ENCODE data around the gene GPC6. TPM values are rescaled to one million over a fixed set of nuclear protein-coding genes. Genes with fewer than 3 reads are reported as not detected.

The GPC6 gene
- total RNA-seq, 1 experiment from 2014 or later: not detected

DNA sequence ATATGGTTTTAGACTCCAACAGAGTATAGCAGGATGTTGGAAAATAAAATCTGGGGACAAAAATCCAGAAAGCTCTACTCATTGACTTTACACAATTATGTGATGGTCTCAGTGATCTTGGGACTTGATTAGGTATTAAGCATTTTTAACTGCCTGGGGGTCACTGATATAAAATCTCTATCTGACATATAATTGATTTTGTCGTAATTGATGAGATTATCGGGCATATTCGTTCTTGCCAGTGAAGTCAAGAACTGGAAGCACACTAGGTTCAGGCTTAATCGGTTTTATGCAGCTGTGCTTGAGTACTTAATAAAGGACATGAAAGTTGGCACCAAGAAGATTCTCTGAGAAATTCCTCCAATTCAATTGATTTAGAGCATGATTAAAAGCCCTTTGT lies 862.1 kb downstream of the GPC6 start:
- no peak for TF ChIP-seq EZH2 (IDR thresholded peaks at IDR 0.05; ENCODE audit: low read depth)
- TF ChIP-seq, protein P1, sequence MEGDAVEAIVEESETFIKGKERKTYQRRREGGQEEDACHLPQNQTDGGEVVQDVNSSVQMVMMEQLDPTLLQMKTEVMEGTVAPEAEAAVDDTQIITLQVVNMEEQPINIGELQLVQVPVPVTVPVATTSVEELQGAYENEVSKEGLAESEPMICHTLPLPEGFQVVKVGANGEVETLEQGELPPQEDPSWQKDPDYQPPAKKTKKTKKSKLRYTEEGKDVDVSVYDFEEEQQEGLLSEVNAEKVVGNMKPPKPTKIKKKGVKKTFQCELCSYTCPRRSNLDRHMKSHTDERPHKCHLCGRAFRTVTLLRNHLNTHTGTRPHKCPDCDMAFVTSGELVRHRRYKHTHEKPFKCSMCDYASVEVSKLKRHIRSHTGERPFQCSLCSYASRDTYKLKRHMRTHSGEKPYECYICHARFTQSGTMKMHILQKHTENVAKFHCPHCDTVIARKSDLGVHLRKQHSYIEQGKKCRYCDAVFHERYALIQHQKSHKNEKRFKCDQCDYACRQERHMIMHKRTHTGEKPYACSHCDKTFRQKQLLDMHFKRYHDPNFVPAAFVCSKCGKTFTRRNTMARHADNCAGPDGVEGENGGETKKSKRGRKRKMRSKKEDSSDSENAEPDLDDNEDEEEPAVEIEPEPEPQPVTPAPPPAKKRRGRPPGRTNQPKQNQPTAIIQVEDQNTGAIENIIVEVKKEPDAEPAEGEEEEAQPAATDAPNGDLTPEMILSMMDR (conservative IDR thresholded peaks at IDR 0.05): no peak
- H4K20me1 ChIP-seq (ENCODE audit: insufficient read depth): no peaks in the 10 kb centered on the region
- H3K4me2 ChIP-seq: no peak overlapping the region
- no peaks in the 10 kb centered on the region for H3K9me3 ChIP-seq (ENCODE audit: insufficient read depth, low read depth)
- no peak overlapping the region for H2AFZ ChIP-seq
- no peaks in the 10 kb centered on the region for H3K4me1 ChIP-seq (replicated peaks; ENCODE audit: insufficient read depth)
- H3K27ac ChIP-seq: no peak overlapping the region
- intact Hi-C loops (cut with micrococcal nuclease; ENCODE audit: unreplicated experiment): no loop called here
- no peak overlapping the region for H3K4me3 ChIP-seq
- no peaks in the 10 kb centered on the region for H3F3A ChIP-seq (ENCODE audit: insufficient read depth, low read depth)
- H3K79me2 ChIP-seq (ENCODE audit: low read depth): no peaks in the 10 kb centered on the region
- no TSS peak for BruUV-seq (replicated peaks)
- ChIA-PET POLR2A (ENCODE audit: unreplicated experiment) (no interaction called here), CTCF (no interaction called here)
- H3K9me2 ChIP-seq (ENCODE audit: insufficient read depth): no peaks in the 10 kb centered on the region
- no peaks in the 10 kb centered on the region for H3K27me3 ChIP-seq (ENCODE audit: insufficient read depth, low read depth)
- no peaks in the 10 kb centered on the region for H3K36me3 ChIP-seq (ENCODE audit: low read depth)
- DNase-seq: no peak

- Histone ChIP-seq H3K4me1 (replicated peaks; ENCODE audit: insufficient read depth) (no peaks in the 10 kb centered on the region), H3K79me2 (ENCODE audit: low read depth) (no peaks in the 10 kb centered on the region), H3K27me3 (ENCODE audit: insufficient read depth, low read depth) (no peaks in the 10 kb centered on the region), H3K9me3 (ENCODE audit: insufficient read depth, low read depth) (no peaks in the 10 kb centered on the region), H3K36me3 (ENCODE audit: low read depth) (no peaks in the 10 kb centered on the region), H3K27ac (no peak overlapping the region), H3K4me3 (no peak overlapping the region), H2AFZ (no peak overlapping the region), H4K20me1 (ENCODE audit: insufficient read depth) (no peaks in the 10 kb centered on the region), H3F3A (ENCODE audit: insufficient read depth, low read depth) (no peaks in the 10 kb centered on the region), H3K9me2 (ENCODE audit: insufficient read depth) (no peaks in the 10 kb centered on the region), H3K4me2 (no peak overlapping the region)
- TF ChIP-seq, protein P1 (conservative IDR thresholded peaks at IDR 0.05): no peak
- TF ChIP-seq EZH2 (IDR thresholded peaks at IDR 0.05; ENCODE audit: low read depth): no peak
- no peak for DNase-seq
- intact Hi-C loops (cut with micrococcal nuclease; ENCODE audit: unreplicated experiment): no loop called here
- ChIA-PET CTCF (no interaction called here), POLR2A (ENCODE audit: unreplicated experiment) (no interaction called here)
- no TSS peak for BruUV-seq (replicated peaks)
Observed at GRCh38 chr13:94090773-94091480, 864.3 kb downstream of the GPC6 start.

DNA sequence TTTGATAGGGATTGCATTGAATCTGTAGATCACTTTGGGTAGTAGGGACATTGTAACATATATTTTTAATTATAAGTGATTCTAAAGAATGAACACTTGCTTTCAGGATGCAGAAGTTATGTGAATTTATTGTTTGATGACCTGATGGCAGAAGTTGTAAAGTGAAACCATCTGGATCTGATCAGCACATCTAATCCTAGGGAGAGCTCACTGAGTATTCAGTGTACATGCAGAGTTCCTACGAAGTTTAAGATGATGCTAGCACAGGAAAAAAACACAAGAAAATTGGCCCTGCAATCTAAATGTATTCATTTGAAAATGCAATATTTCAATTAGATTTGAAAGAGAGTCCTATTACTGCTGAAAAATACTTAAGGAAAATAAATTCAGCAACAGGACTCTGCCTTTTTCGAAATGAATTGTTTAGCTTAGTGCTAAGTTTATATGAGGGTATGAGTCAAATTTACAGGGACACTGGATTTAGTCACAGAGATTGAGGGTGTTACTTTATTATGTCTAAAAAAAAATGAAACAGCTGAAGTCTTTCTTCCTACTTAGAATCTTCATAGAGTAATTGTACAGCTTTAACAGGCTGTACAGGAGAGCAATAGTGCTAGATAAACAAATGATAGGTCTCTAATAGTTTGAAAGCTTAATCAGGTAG lies 867.2 kb downstream of the GPC6 start:
- no TSS peak for BruUV-seq (replicated peaks)
- ChIA-PET POLR2A (ENCODE audit: unreplicated experiment) (no interaction called here), CTCF (interaction anchor here (0.6 kb wide), 1 partner anchor 1654 kb away, joined by 3 read pairs; no protein-coding TSS in a partner anchor)
- no peaks in the 10 kb centered on the region for H3K4me1 ChIP-seq (replicated peaks; ENCODE audit: insufficient read depth)
- H2AFZ ChIP-seq: no peak overlapping the region
- H3K79me2 ChIP-seq (ENCODE audit: low read depth): no peaks in the 10 kb centered on the region
- intact Hi-C loops (cut with micrococcal nuclease; ENCODE audit: unreplicated experiment): no loop called here
- DNase-seq: no peak
- H3K4me2 ChIP-seq: no peak overlapping the region
- no peaks in the 10 kb centered on the region for H4K20me1 ChIP-seq (ENCODE audit: insufficient read depth)
- no peaks in the 10 kb centered on the region for H3K9me3 ChIP-seq (ENCODE audit: insufficient read depth, low read depth)
- no peaks in the 10 kb centered on the region for H3K36me3 ChIP-seq (ENCODE audit: low read depth)
- no peaks in the 10 kb centered on the region for H3K9me2 ChIP-seq (ENCODE audit: insufficient read depth)
- no peak overlapping the region for H3K27ac ChIP-seq
- no peaks in the 10 kb centered on the region for H3F3A ChIP-seq (ENCODE audit: insufficient read depth, low read depth)
- no peak overlapping the region for H3K4me3 ChIP-seq
- TF ChIP-seq EZH2 (IDR thresholded peaks at IDR 0.05; ENCODE audit: low read depth): no peak
- TF ChIP-seq, protein P1 (conservative IDR thresholded peaks at IDR 0.05): no peak
- no peaks in the 10 kb centered on the region for H3K27me3 ChIP-seq (ENCODE audit: insufficient read depth, low read depth)
